ENCODE data around the gene MPLKIP. TPM values are rescaled to one million over a fixed set of nuclear protein-coding genes. Genes with fewer than 3 reads are reported as not detected.

Gene MPLKIP
- total and polyA plus RNA-seq, 2 experiments from 2014 or later, result 64.0 to 147 TPM

DNA sequence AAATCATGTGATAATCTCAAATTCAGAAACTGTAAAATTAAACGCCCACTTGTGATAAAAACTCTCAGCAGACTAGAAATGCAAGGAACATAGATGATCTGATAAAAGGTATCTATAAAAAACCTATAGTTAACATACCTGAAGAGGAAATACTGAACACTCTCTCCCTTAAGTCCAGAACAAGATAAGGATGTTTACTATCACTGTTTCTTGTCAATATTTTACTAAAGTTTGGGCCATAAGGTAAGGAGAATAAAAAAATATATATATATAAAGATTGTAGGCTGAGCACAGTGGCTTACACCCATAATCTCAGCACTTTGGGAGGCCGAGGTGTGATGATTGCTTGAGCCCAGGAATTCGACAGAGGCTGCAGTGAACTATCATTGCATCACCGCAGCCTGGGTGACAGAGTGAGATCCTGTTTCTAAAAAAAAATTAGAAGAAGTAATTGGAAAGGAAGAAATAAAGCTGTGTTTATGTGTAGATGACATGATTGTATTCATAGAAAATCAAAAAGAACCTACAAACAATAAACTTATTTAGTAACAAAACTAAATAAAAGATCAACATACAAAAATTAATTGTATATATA is 28.4 kb downstream of the MPLKIP start (continued):
- TF ChIP-seq JUNB (IDR thresholded peaks at IDR 0.05; ENCODE audit: unreplicated experiment) (no peak), ZNF331 (CRISPR knock-in tag; IDR thresholded peaks at IDR 0.05; ENCODE audit: low read depth) (no peak), ZNF114 (CRISPR knock-in tag; IDR thresholded peaks at IDR 0.05) (no peak)

DNA sequence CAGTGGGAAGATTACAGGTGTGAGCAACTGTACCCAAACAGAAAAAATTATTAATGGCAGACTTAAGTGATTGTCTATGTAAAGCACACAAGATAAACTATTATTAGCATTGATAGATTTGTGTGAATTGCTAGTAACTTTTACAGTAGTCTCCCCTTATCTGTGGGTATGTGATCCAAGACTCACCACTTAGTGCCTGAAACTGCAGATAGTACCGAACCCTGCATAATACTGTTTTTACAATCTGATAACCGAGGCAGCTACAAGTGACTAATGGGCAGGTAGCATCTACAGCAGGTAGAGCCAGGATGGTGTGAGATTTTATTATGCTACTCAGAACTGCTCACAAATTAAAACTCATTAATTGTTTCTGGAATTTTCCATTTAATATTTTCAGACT is 31.5 kb downstream of the MPLKIP start:
- Mint-ChIP-seq H3K27me3 (ENCODE audit: insufficient read depth, low read depth, poor library complexity) (no peaks in the 10 kb centered on the region), H3K4me1 (peaks cover 2% of the 10 kb centered on the region), H3K4me3 (no peak overlapping the region), H3K36me3 (ENCODE audit: low read depth) (no peaks in the 10 kb centered on the region), H3K27ac (no peak overlapping the region), H3K9me3 (no peaks in the 10 kb centered on the region)
- Histone ChIP-seq H4K20me1 (replicated peaks; ENCODE audit: insufficient read depth) (no peaks in the 10 kb centered on the region), H3K79me2 (replicated peaks; ENCODE audit: insufficient read depth) (no peaks in the 10 kb centered on the region), H3K27me3 (ENCODE audit: insufficient read depth) (no peaks in the 10 kb centered on the region), H2AFZ (no peak overlapping the region), H3F3A (replicated peaks; ENCODE audit: low read depth) (no peaks in the 10 kb centered on the region), H3K36me3 (ENCODE audit: insufficient read depth) (no peaks in the 10 kb centered on the region), H3K4me3 (no peak overlapping the region), H3K4me1 (ENCODE audit: insufficient read depth) (no peaks in the 10 kb centered on the region), H3K9me2 (ENCODE audit: insufficient read depth) (no peaks in the 10 kb centered on the region), H3K27ac (ENCODE audit: low read depth) (no peak overlapping the region), H3K4me2 (no peak overlapping the region)
- TF ChIP-seq, protein P1, sequence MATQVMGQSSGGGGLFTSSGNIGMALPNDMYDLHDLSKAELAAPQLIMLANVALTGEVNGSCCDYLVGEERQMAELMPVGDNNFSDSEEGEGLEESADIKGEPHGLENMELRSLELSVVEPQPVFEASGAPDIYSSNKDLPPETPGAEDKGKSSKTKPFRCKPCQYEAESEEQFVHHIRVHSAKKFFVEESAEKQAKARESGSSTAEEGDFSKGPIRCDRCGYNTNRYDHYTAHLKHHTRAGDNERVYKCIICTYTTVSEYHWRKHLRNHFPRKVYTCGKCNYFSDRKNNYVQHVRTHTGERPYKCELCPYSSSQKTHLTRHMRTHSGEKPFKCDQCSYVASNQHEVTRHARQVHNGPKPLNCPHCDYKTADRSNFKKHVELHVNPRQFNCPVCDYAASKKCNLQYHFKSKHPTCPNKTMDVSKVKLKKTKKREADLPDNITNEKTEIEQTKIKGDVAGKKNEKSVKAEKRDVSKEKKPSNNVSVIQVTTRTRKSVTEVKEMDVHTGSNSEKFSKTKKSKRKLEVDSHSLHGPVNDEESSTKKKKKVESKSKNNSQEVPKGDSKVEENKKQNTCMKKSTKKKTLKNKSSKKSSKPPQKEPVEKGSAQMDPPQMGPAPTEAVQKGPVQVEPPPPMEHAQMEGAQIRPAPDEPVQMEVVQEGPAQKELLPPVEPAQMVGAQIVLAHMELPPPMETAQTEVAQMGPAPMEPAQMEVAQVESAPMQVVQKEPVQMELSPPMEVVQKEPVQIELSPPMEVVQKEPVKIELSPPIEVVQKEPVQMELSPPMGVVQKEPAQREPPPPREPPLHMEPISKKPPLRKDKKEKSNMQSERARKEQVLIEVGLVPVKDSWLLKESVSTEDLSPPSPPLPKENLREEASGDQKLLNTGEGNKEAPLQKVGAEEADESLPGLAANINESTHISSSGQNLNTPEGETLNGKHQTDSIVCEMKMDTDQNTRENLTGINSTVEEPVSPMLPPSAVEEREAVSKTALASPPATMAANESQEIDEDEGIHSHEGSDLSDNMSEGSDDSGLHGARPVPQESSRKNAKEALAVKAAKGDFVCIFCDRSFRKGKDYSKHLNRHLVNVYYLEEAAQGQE (IDR thresholded peaks at IDR 0.05; ENCODE audit: unreplicated experiment), result no peak
- no peak for TF ChIP-seq ZNF114 (CRISPR knock-in tag; IDR thresholded peaks at IDR 0.05)
- TF ChIP-seq ZNF331 (CRISPR knock-in tag; IDR thresholded peaks at IDR 0.05; ENCODE audit: low read depth), result no peak
- TF ChIP-seq CREB1 (CRISPR knock-in tag; IDR thresholded peaks at IDR 0.05; ENCODE audit: low read depth), result no peak
- TF ChIP-seq EZH2phosphoT487 (IDR thresholded peaks at IDR 0.05; ENCODE audit: unreplicated experiment), result no peak
- TF ChIP-seq EZH2 (IDR thresholded peaks at IDR 0.05; ENCODE audit: low read depth, unreplicated experiment), result no peak
- no peak for TF ChIP-seq POLR2AphosphoS5 (IDR thresholded peaks at IDR 0.05; ENCODE audit: low read depth)
- DNase-seq (ENCODE audit: low spot score), result no peak
- ATAC-seq, result no peak

DNA sequence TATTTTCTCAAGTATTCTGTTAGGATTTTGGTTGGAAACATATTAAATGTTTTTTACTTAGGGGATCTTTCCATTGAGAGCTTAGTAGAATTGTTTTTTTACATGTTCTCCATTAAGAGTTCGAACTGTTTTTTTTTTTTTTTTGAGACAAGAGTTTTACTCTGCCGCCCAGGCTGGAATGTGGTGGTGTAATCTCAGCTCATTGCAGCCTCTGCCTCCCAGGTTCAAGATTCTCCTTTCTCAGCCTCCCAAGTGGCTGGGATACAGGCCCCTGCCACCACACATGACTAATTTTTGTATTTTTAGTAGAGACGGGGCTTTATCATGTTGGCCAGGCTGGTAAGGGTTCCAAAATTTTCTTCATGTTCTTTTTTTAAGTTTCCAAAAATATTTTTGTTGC is 33.2 kb downstream of the MPLKIP start:
- H4K20me1 ChIP-seq (replicated peaks; ENCODE audit: insufficient read depth), result no peaks in the 10 kb centered on the region
- H3F3A ChIP-seq (replicated peaks; ENCODE audit: low read depth), result no peaks in the 10 kb centered on the region
- H3K9me3 Mint-ChIP-seq, result no peaks in the 10 kb centered on the region
- no peaks in the 10 kb centered on the region for H3K27me3 Mint-ChIP-seq (ENCODE audit: insufficient read depth, low read depth, poor library complexity)
- H3K27ac ChIP-seq (ENCODE audit: low read depth), result no peak overlapping the region
- H3K27ac Mint-ChIP-seq, result no peak overlapping the region
- H3K79me2 ChIP-seq (replicated peaks; ENCODE audit: insufficient read depth), result no peaks in the 10 kb centered on the region
- H2AFZ ChIP-seq, result no peak overlapping the region
- no peak for TF ChIP-seq ZNF331 (CRISPR knock-in tag; IDR thresholded peaks at IDR 0.05; ENCODE audit: low read depth)
- no peak for TF ChIP-seq POLR2AphosphoS5 (IDR thresholded peaks at IDR 0.05; ENCODE audit: low read depth)
- no peak for TF ChIP-seq JUNB (IDR thresholded peaks at IDR 0.05; ENCODE audit: unreplicated experiment)
- no peak for TF ChIP-seq EZH2phosphoT487 (IDR thresholded peaks at IDR 0.05; ENCODE audit: unreplicated experiment)
- H3K4me1 Mint-ChIP-seq, result peaks cover 15% of the 10 kb centered on the region
- no peak overlapping the region for H3K4me2 ChIP-seq
- no peak overlapping the region for H3K4me3 ChIP-seq
- peaks cover 15% of the 10 kb centered on the region for H3K4me1 ChIP-seq (ENCODE audit: insufficient read depth)
- no peaks in the 10 kb centered on the region for H3K36me3 ChIP-seq (ENCODE audit: insufficient read depth)
- no peak overlapping the region for H3K4me3 Mint-ChIP-seq
- no peak for ATAC-seq
- no peaks in the 10 kb centered on the region for H3K9me2 ChIP-seq (ENCODE audit: insufficient read depth)
- H3K36me3 Mint-ChIP-seq (ENCODE audit: low read depth), result no peaks in the 10 kb centered on the region
- DNase-seq (ENCODE audit: low spot score), result no peak
- no peaks in the 10 kb centered on the region for H3K27me3 ChIP-seq (ENCODE audit: insufficient read depth)

Measured in GM23338 (cell line).